UCSD-AML1 (cell line): ENCODE results near the gene ATG2A.

Experiments
- DNase-seq: peaks from one replicate; lab custom pipeline; 2025; ENCODE audit not compliant: unreplicated experiment; lab: John Stamatoyannopoulos, UW

The ATG2A gene

GRCh38 chr11:64872790-64873488 is 44.1 kb downstream of the ATG2A start:
- no peak for DNase-seq

- DNase-seq, result no peak
Observed at GRCh38 chr11:64871492-64871891, 45.5 kb downstream of the ATG2A start.

- no peak for DNase-seq
Observed at GRCh38 chr11:64870893-64871466, 46.0 kb downstream of the ATG2A start.

- DNase-seq, result no peak
Observed at GRCh38 chr11:64870176-64870892, 46.7 kb downstream of the ATG2A start.

GRCh38 chr11:64869571-64870175 is 47.3 kb downstream of the ATG2A start:
- no peak for DNase-seq

- peak; percentile 35 for DNase-seq
Observed at GRCh38 chr11:64868904-64869570, 48.0 kb downstream of the ATG2A start.

GRCh38 chr11:64867748-64868462 is 49.1 kb downstream of the ATG2A start:
- DNase-seq, result no peak

GRCh38 chr11:64866173-64866491 is 50.9 kb downstream of the ATG2A start:
- DNase-seq, result no peak

GRCh38 chr11:64865286-64866172 is 51.5 kb downstream of the ATG2A start:
- DNase-seq, result no peak

GRCh38 chr11:64864473-64865285 is 52.3 kb downstream of the ATG2A start:
- no peak for DNase-seq

GRCh38 chr11:64864135-64864472 is 52.9 kb downstream of the ATG2A start:
- DNase-seq, result no peak

- DNase-seq, result no peak
Observed at GRCh38 chr11:64863391-64864060, 53.5 kb downstream of the ATG2A start.

GRCh38 chr11:64862987-64863390 is 54.0 kb downstream of the ATG2A start:
- no peak for DNase-seq

- DNase-seq, result no peak
Observed at GRCh38 chr11:64861227-64861975, 55.6 kb downstream of the ATG2A start.

GRCh38 chr11:64859542-64860414 is 57.2 kb downstream of the ATG2A start:
- DNase-seq, result peak; percentile 52

- peak; percentile 46 for DNase-seq
Observed at GRCh38 chr11:64858467-64859263, 58.3 kb downstream of the ATG2A start.
